ENCODE measurements around the gene TLN1. TPM values are rescaled to one million over a fixed set of nuclear protein-coding genes. Genes with fewer than 3 reads are reported as not detected.

TLN1 gene
- total RNA-seq, 1 experiment from 2014 or later: 347 TPM

- H3K36me3 ChIP-seq (ENCODE audit: control insufficient read depth, insufficient read depth, low read length): no peaks in the 10 kb centered on the region; the same call in 1 of the 2 replicates
These were observed 21.5 kb upstream of the TLN1 start for GRCh38 chr9:35753466-35753865.

GRCh38 chr9:35750256-35750531 is 18.2 kb upstream of the TLN1 start:
- ATAC-seq (no peak), DNase-seq (ENCODE audit: low read depth, low spot score) (no peak)
- Histone ChIP-seq H3K9me3 (ENCODE audit: control insufficient read depth, insufficient read depth, low read depth, low read length) (no peaks in the 10 kb centered on the region), H3K4me3 (ENCODE audit: low read depth in 2 of 2, low read length in 2 of 2) (peak overlapping the region; percentile 95 to 96), H3K4me1 (ENCODE audit: control insufficient read depth, insufficient read depth, low read length) (peaks cover 22% of the 10 kb centered on the region; the same call in 1 of the 2 replicates), H3K27ac (ENCODE audit: low read length) (peak overlapping the region; percentile 88), H3K27me3 (ENCODE audit: control insufficient read depth, insufficient read depth, low read length) (no peaks in the 10 kb centered on the region), H3K36me3 (ENCODE audit: control insufficient read depth, insufficient read depth, low read length) (no peaks in the 10 kb centered on the region; the same call in 1 of the 2 replicates)
- TF ChIP-seq REST (IDR thresholded peaks at IDR 0.05; ENCODE audit: insufficient read depth in 1 of 2, low read depth in 2 of 2, low read length in 1 of 2): no peak
- TF ChIP-seq POLR2AphosphoS5 (IDR thresholded peaks at IDR 0.05; ENCODE audit: low read depth, low read length): no peak
- TF ChIP-seq TCF7L2 (IDR thresholded peaks at IDR 0.05; ENCODE audit: low read depth, low read length): no peak
- TF ChIP-seq SIN3A (IDR thresholded peaks at IDR 0.05; ENCODE audit: borderline replicate concordance, insufficient read depth, low read depth, low read length): no peak
- no peak for TF ChIP-seq CTCF (IDR thresholded peaks at IDR 0.05)
- ChIA-PET POLR2A (no interaction called here), CTCF (interaction anchor here (1.7 kb wide), 1 partner anchor 14 kb away, joined by 5 read pairs; no protein-coding TSS in a partner anchor)
- intact Hi-C loops (cut with micrococcal nuclease; ENCODE audit: unreplicated experiment) (no loop called here), in situ Hi-C loops (cut with HindIII; ENCODE audit: low pct_unique_long_range_greater_than_20kb, low sequenced_read_pairs) (no loop called here)
- no TSS peak for BruUV-seq (replicated peaks)

More at GRCh38 chr9:35753466-35753865, 21.5 kb upstream of the TLN1 start:
- POLR2A ChIA-PET: no interaction called here
- intact Hi-C loops (cut with micrococcal nuclease; ENCODE audit: unreplicated experiment): no loop called here
- BruUV-seq (replicated peaks): no TSS peak
- no peak for TF ChIP-seq TCF7L2 (IDR thresholded peaks at IDR 0.05; ENCODE audit: low read depth, low read length)
- no peak for TF ChIP-seq REST (IDR thresholded peaks at IDR 0.05; ENCODE audit: insufficient read depth in 1 of 2, low read depth in 2 of 2, low read length in 1 of 2)
- no peak for TF ChIP-seq SIN3A (IDR thresholded peaks at IDR 0.05; ENCODE audit: borderline replicate concordance, insufficient read depth, low read depth, low read length)
- TF ChIP-seq CTCF (IDR thresholded peaks at IDR 0.05): no peak
- no peak for TF ChIP-seq POLR2AphosphoS5 (IDR thresholded peaks at IDR 0.05; ENCODE audit: low read depth, low read length)
- Histone ChIP-seq H3K27ac (ENCODE audit: low read length) (no peak overlapping the region), H3K4me3 (ENCODE audit: low read depth in 2 of 2, low read length in 2 of 2) (no peak overlapping the region), H3K9me3 (ENCODE audit: control insufficient read depth, insufficient read depth, low read depth, low read length) (no peaks in the 10 kb centered on the region), H3K27me3 (ENCODE audit: control insufficient read depth, insufficient read depth, low read length) (no peaks in the 10 kb centered on the region), H3K4me1 (ENCODE audit: control insufficient read depth, insufficient read depth, low read length) (peaks cover 12% of the 10 kb centered on the region)
- DNase-seq (ENCODE audit: low read depth, low spot score) (no peak), ATAC-seq (no peak)
- CTCF ChIA-PET: no interaction called here
- in situ Hi-C loops (cut with HindIII; ENCODE audit: low pct_unique_long_range_greater_than_20kb, low sequenced_read_pairs): no loop called here

Measured in Panc1 (cell line).